ENCODE results near the gene GOLM1.
A peak's percentile ranks its signal among the peaks of the same experiment; 100 is the strongest.

The GOLM1 gene

DNA sequence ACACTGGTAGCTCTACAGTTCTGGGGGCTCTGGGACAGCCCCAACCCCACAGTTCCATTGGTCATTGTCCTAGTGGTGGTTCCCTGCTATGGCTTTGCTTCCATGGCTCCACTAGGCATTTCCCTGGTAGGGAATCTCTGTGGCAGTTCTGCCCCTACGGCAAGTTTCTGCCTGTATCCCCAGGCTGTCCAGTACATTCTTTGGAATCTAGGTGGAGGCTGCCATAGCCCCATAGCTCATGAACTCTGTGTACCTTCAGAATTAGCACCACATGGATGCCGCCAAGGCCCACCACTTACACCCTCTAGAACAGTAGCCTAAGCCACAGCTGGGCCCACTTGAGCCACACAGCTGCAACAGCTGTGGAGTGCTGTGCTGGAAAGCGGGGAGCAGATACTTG, 3.3 kb upstream of the GOLM1 start (continued):
- no peak for TF ChIP-seq ZNF26 (tag by site-specific recombination; IDR thresholded peaks at IDR 0.05)
- no peak for TF ChIP-seq OSR2 (tag by site-specific recombination; IDR thresholded peaks at IDR 0.05)
- TF ChIP-seq ZNF548 (tag by site-specific recombination; IDR thresholded peaks at IDR 0.05): no peak

- peaks cover 8% of the 10 kb centered on the region for H3K4me1 ChIP-seq (ENCODE audit: control insufficient read depth, insufficient read depth, low read length)
- peak overlapping the region; percentile 91; the same call in 1 of the 2 replicates for H3K27ac ChIP-seq (ENCODE audit: extremely low read depth, low read depth, low read length)
- ChIA-PET POLR2A (interaction anchor here (0.6 to 4.2 kb wide), 5 partner anchors 11 to 244 kb away, joined by 3 to 33 read pairs (median 4); no protein-coding TSS in a partner anchor), CTCF (interaction anchor here (1.2 to 1.6 kb wide), 5 partner anchors 23 to 139 kb away, joined by 3 to 9 read pairs (median 4); no protein-coding TSS in a partner anchor)
- H3K36me3 ChIP-seq (ENCODE audit: control insufficient read depth in 2 of 2, insufficient read depth in 1 of 2, low read length in 2 of 2): no peaks in the 10 kb centered on the region
- peak overlapping the region; percentile 74 for H3K4me3 ChIP-seq (ENCODE audit: low read depth, low read length)
- H3K9me3 ChIP-seq (ENCODE audit: control insufficient read depth, insufficient read depth, low read depth, low read length): no peaks in the 10 kb centered on the region
- TF ChIP-seq, protein P1, sequence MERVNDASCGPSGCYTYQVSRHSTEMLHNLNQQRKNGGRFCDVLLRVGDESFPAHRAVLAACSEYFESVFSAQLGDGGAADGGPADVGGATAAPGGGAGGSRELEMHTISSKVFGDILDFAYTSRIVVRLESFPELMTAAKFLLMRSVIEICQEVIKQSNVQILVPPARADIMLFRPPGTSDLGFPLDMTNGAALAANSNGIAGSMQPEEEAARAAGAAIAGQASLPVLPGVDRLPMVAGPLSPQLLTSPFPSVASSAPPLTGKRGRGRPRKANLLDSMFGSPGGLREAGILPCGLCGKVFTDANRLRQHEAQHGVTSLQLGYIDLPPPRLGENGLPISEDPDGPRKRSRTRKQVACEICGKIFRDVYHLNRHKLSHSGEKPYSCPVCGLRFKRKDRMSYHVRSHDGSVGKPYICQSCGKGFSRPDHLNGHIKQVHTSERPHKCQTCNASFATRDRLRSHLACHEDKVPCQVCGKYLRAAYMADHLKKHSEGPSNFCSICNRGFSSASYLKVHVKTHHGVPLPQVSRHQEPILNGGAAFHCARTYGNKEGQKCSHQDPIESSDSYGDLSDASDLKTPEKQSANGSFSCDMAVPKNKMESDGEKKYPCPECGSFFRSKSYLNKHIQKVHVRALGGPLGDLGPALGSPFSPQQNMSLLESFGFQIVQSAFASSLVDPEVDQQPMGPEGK (tag by site-specific recombination; IDR thresholded peaks at IDR 0.05): peak; percentile 41; the same call in 1 of the 2 replicates
- TF ChIP-seq GFI1B (tag by site-specific recombination; IDR thresholded peaks at IDR 0.05) (no peak), ZNF785 (tag by site-specific recombination; IDR thresholded peaks at IDR 0.05) (no peak), ZNF692 (tag by site-specific recombination; IDR thresholded peaks at IDR 0.05) (no peak), ZNF16 (tag by site-specific recombination; IDR thresholded peaks at IDR 0.05; ENCODE audit: low read depth) (no peak), ZNF138 (tag by site-specific recombination; IDR thresholded peaks at IDR 0.05; ENCODE audit: borderline replicate concordance) (no peak), ZSCAN16 (tag by site-specific recombination; IDR thresholded peaks at IDR 0.05) (no peak), BCL11B (tag by site-specific recombination; IDR thresholded peaks at IDR 0.05; ENCODE audit: low read depth) (no peak), ZNF560 (tag by site-specific recombination; IDR thresholded peaks at IDR 0.05; ENCODE audit: borderline replicate concordance) (no peak), ZNF292 (tag by site-specific recombination; IDR thresholded peaks at IDR 0.05; ENCODE audit: borderline replicate concordance, low read depth) (no peak), ZNF266 (tag by site-specific recombination; IDR thresholded peaks at IDR 0.05; ENCODE audit: low read depth) (no peak), TSHZ1 (tag by site-specific recombination; IDR thresholded peaks at IDR 0.05; ENCODE audit: borderline replicate concordance) (no peak), ZNF701 (tag by site-specific recombination; IDR thresholded peaks at IDR 0.05) (no peak), CTCF (tag by site-specific recombination; IDR thresholded peaks at IDR 0.05) (0 out of 2 replicates have a peak, but pooled peaks have one; percentile 18), ZNF664 (tag by site-specific recombination; IDR thresholded peaks at IDR 0.05) (no peak), ZNF624 (tag by site-specific recombination; IDR thresholded peaks at IDR 0.05) (no peak), ZNF747 (tag by site-specific recombination; IDR thresholded peaks at IDR 0.05) (no peak), ZSCAN30 (tag by site-specific recombination; IDR thresholded peaks at IDR 0.05) (0 out of 2 replicates have a peak, but pooled peaks have one; percentile 13), ZNF133 (tag by site-specific recombination; IDR thresholded peaks at IDR 0.05) (no peak), ZNF404 (tag by site-specific recombination; IDR thresholded peaks at IDR 0.05) (no peak), ZBTB8A (tag by site-specific recombination; IDR thresholded peaks at IDR 0.05) (peak; percentile 85), ZNF169 (tag by site-specific recombination; IDR thresholded peaks at IDR 0.05) (no peak), KLF7 (tag by site-specific recombination; IDR thresholded peaks at IDR 0.05; ENCODE audit: borderline replicate concordance) (0 out of 2 replicates have a peak, but pooled peaks have one; percentile 16), ZNF140 (tag by site-specific recombination; IDR thresholded peaks at IDR 0.05) (no peak)
These were observed 475 bp upstream of the GOLM1 start for GRCh38 chr9:86099701-86100364.

Measured in HEK293 (cell line).